GM19397 (cell line): ENCODE data around the gene COL20A1.

Experiments used
- ATAC-seq: cut with Tn5 transposase; IDR thresholded peaks from one replicate; pipeline ENCODE4 v1.9.1; 2021; ENCODE audit warnings: mild to moderate bottlenecking, moderate library complexity; ENCODE audit not compliant: unreplicated experiment

Gene COL20A1

GRCh38 chr20:63347081-63347741, 54.2 kb downstream of the COL20A1 start:
- no peak for ATAC-seq

GRCh38 chr20:63347950-63348827, 55.2 kb downstream of the COL20A1 start:
- no peak for ATAC-seq

GRCh38 chr20:63348828-63349515, 56.0 kb downstream of the COL20A1 start:
- ATAC-seq, result no peak

GRCh38 chr20:63349516-63349895, 56.5 kb downstream of the COL20A1 start:
- no peak for ATAC-seq

GRCh38 chr20:63350196-63350595, 57.2 kb downstream of the COL20A1 start:
- no peak for ATAC-seq

GRCh38 chr20:63350597-63351325, 57.8 kb downstream of the COL20A1 start:
- ATAC-seq, result no peak

- no peak for ATAC-seq
Observed at GRCh38 chr20:63351326-63351700, 58.3 kb downstream of the COL20A1 start.

- no peak for ATAC-seq
Observed at GRCh38 chr20:63351811-63352591, 59.0 kb downstream of the COL20A1 start.

GRCh38 chr20:63352811-63353221, 59.8 kb downstream of the COL20A1 start:
- no peak for ATAC-seq

GRCh38 chr20:63354636-63355350, 61.8 kb downstream of the COL20A1 start:
- ATAC-seq, result no peak

GRCh38 chr20:63355781-63356295, 62.9 kb downstream of the COL20A1 start:
- ATAC-seq, result no peak

- no peak for ATAC-seq
Observed at GRCh38 chr20:63356511-63356910, 63.5 kb downstream of the COL20A1 start.

GRCh38 chr20:63356931-63357879, 64.2 kb downstream of the COL20A1 start:
- no peak for ATAC-seq

GRCh38 chr20:63357921-63358905, 65.2 kb downstream of the COL20A1 start:
- no peak for ATAC-seq

GRCh38 chr20:63359164-63359934, 66.4 kb downstream of the COL20A1 start:
- ATAC-seq, result no peak
